ENCODE measurements around the gene CERT1.
"Not testable (repeated sequence)": the region's sequence is repeated elsewhere in the genome, so short reads cannot be mapped to it uniquely, and the experiment has no call there.

DNA sequence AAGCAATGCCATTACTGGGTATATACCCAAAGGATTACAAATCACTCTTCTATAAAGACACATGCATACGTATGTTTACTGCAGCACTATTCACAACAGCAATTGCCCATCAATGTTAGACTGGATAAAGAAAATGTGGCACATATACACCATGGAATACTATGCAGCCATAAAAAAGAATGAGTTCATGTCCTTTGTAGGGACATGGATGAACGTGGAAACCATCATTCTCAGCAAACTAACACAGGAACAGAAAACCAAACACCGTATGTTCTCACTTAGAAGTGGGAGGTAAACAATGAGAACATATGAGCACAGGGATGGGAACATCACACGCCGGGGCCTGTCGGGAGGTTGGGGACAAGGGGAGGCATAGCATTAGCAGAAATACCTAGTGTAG lies 21.6 kb downstream of the CERT1 start:
- TF ChIP-seq, protein P1, sequence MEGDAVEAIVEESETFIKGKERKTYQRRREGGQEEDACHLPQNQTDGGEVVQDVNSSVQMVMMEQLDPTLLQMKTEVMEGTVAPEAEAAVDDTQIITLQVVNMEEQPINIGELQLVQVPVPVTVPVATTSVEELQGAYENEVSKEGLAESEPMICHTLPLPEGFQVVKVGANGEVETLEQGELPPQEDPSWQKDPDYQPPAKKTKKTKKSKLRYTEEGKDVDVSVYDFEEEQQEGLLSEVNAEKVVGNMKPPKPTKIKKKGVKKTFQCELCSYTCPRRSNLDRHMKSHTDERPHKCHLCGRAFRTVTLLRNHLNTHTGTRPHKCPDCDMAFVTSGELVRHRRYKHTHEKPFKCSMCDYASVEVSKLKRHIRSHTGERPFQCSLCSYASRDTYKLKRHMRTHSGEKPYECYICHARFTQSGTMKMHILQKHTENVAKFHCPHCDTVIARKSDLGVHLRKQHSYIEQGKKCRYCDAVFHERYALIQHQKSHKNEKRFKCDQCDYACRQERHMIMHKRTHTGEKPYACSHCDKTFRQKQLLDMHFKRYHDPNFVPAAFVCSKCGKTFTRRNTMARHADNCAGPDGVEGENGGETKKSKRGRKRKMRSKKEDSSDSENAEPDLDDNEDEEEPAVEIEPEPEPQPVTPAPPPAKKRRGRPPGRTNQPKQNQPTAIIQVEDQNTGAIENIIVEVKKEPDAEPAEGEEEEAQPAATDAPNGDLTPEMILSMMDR (conservative IDR thresholded peaks at IDR 0.05 in 1 of 2, IDR thresholded peaks at IDR 0.05 in 1 of 2; ENCODE audit: low read depth in 1 of 2, low read length in 2 of 2) = not testable (repeated sequence)
- not testable (repeated sequence) for TF ChIP-seq EZH2 (IDR thresholded peaks at IDR 0.05; ENCODE audit: low read length, missing control alignments)

All from fibroblast of lung (primary cell).